Islet precursor cell (in vitro differentiated cells): ENCODE data around the gene LSS.
"Not testable (repeated sequence)": the region's sequence is repeated elsewhere in the genome, so short reads cannot be mapped to it uniquely, and the experiment has no call there.

Source experiments
- DNase-seq: peaks from one replicate; pipeline ENCODE4 v3.0.0-alpha.2; 2018

Gene LSS

DNA sequence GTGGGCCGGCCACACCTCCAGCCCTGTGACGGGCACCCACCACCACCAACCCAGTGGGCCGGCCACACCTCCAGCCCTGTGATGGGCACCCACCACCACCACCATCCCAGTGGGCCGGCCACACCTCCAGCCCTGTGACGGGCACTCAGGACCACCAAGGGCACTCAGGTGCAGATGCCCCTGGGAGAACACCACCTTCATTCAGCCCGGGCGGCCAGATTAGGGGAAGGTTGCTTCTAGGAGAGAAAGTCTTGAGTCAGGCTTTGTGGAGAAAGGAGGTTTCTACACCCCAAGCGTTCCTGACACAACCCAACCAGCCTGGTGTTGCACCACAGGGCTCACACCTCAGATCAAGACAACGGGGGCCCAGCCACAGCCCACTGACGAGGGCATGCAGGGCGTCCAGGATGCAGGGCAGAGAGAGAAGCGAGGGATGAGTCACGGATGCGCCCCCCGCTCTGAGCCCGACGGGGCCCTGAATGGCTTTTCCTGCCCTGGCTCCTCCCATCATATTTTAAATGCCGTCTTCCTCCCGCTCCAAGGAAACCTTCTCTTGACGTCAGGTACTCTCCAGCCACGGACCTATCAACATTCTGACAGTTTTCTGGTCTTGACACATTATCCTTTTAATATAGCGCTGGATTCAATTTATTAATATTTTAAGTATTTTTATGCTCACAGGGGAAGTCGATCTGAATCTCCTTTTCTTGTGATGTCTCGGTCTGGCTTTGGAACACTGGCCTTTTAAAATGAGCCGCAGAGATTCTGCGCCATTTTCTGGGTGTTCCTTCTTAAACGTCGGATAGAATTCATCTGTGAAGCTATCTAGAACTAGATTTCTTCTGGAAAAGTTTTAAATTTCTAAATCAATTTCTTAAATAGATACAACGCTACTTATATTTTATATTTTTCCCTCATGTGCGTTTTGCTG, 43.7 kb downstream of the LSS start:
- peak; percentile 93 for DNase-seq

DNA sequence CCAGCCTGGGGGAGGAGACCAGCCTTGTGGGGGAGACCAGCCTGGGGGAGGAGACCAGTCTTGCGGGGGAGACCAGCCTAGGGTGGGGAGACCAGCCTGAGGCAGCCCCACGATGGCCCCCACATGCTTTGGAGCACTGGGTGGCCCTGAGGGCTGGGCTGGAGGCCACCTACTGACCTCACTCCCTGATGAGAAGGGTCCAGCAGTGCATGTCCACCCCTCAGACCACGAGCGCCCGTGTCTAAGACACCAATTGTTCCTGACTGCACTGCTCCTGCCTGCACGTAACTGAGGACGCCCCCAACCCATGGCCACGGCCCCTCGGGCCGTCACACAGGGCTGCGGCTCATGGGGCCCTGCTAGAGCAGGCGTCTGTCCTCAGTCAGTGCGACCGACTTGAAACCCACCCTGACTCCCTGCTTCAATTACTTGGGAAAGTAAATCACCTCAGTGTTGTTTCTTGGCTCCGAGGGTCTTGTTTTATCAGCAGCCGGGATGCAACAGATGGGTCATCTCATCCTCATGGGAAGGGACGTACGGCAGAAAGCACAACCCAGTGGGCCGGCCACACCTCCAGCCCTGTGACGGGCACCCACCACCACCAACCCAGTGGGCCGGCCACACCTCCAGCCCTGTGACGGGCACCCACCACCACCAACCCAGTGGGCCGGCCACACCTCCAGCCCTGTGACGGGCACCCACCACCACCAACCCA, 44.5 kb downstream of the LSS start, which contains the start of gene SPATC1L:
TSS of gene SPATC1L (minus strand) at position 550 of the 715 bp plus-strand sequence. CDS start 1,643 bp downstream, outside the sequence.
- peak; percentile 66 for DNase-seq

DNA sequence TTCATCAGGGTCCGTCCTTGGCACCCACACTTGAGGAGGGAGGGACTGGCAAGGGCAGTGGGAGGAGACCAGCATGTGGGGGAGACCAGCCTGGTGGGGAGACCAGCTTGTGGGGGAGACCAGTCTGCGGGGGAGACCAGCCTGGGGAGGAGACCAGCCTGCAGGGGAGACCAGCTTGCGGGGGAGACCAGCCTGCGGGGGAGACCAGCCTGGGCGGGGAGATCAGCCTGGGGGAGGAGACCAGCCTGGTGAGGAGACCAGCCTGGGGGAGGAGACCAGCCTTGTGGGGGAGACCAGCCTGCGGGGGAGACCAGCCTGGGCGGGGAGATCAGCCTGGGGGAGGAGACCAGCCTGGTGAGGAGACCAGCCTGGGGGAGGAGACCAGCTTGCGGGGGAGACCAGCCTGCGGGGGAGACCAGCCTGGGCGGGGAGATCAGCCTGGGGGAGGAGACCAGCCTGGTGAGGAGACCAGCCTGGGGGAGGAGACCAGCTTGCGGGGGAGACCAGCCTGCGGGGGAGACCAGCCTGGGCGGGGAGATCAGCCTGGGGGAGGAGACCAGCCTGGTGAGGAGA, 45.2 kb downstream of the LSS start:
- DNase-seq: not testable (repeated sequence)

DNA sequence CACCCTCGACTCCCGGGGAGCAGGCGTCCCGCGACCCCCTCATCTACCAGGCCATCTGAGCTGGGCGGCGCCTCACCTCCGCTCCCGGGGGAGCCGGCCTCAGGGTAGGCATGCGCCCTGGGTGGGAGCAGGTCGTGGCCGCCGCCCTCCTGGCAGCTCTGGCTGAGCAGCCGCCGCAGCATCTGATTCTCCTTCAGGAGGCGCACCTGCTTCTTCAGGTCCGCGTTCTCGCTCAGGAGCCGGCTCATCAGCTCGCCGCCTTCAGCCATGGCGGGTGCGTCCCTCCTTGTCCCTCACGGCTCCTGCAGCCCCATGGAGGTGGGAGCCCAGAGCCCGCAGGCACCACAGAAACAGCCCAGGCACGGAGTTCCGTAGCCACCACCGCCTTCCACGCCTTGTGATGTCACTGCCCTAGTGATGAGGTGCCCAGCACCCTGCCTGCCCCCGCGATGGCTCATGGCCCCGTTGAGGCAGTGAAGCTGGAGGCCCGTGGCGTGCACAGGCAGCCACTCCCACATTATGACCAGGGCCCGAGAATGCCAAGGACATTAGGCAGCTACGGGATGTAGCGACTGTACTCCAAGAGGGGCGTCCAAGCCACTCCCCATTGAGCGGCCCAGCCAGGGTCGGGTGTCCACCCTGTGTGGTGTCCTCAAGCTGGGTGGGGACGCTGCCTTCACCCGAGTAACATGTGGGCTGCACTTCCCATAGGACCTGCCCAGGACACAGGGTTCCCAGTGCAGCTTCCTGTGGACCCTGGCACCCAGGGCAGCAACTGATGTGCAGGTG, 45.8 kb downstream of the LSS start:
- DNase-seq: peak; percentile 53

DNA sequence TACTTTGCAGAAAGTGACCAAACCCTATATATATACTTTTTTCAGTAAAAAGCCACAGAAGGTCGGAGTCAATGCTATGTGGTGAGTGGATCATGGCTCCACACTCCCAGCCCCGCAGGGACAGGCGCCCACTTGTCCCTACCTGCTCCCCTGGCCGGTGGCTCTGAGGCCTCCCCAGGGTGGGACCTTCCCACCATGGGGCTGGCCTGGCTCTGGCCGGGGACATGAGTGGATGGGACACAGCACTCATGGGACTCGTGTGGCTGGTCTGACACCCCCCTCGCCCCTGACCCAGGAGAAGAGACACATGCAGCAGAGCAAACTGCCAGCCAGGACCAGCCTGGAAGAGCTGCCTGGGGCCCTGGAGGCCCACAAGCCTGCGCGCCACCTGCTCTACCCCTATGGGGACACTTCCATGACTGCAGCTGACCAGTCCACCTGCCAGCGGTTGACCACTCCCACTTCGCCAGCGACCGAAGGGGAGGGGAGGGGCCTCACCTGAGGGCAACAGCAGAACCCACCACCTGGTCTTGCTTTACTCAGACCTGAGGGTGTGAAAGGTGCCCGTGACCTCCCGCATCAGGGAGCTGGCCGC, 46.5 kb downstream of the LSS start:
- peak; percentile 52 for DNase-seq

DNA sequence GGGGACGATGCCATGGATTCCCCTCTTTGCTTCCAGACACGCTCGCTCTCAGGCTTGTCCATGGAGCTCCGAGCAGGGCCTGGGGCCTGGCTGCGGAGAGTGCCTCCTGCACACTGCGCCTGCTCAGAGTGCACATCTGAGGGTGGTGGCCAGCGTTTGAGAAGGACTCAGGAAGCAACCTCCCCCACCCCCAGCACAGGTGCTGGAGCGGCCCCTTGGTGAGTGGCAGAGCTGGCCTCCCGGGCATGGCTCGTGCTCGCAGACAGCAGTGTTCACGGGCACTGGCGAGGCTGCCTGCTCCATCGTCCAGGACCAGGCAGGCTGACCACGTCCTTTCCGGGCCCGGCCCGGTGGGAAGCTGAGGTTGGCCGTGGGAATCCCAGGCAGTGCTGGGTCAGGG, 47.1 kb downstream of the LSS start:
- DNase-seq: peak; percentile 54

DNA sequence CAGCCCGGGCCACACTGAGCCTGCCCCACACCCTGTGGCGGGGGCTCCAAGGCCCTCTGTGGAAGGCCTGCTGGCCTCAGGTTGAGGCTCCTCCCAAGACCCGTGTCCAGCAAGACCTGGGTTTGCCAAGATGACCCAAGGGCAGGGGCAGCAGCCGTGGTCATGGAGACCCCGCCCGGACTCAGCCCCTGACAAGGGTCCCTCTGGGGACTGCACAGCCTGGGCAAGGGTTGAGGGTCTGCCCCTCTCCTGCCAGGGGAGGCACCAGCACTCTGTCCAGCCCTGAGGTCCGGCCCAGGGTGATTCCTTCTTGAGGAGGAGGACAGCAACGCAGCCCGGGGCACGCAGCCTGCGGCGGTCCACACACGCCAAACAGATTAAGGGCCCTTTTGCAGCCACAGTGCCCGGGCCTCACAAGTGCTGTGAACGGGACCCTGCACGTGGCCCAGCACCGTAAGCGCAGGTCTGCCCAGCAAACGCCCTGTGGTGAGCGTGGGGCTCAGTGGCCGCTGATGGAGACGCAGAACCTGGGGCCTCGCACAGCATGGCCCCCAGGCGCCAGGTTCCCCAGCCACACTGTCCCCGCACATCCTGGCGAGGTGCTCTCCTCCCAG, 47.7 kb downstream of the LSS start:
- peak; percentile 52 for DNase-seq

DNA sequence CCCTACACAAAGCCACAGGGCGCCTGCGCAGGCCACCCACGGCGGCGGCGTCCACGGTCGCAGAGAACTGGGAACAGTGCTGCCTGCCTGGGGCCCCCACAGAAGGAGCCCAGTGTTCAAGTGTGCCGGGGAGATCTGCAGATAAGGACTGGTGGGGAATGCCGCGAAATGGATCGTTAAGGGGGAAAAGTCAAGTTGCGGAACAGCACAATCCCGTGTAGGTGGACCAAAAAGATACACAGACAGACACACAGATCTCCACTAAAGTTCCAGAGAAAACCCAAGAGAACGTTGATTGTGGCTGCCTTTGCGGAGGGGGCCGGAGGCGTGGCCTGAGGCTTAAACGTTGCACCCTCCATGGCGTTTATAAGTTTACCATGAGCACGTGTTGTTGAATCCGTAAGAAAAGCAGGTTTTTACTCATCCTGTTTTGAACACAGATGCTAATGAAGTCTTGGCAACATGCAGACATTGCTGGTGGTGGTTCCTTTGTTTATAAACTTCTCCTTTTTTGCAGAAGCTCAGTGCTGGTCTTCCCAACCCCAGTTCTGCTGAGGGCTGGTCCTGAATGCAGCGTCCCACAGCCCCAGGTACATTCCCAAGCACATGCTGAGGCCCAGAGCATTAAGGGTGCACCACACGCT, 48.4 kb downstream of the LSS start:
- peak; percentile 46 for DNase-seq

DNA sequence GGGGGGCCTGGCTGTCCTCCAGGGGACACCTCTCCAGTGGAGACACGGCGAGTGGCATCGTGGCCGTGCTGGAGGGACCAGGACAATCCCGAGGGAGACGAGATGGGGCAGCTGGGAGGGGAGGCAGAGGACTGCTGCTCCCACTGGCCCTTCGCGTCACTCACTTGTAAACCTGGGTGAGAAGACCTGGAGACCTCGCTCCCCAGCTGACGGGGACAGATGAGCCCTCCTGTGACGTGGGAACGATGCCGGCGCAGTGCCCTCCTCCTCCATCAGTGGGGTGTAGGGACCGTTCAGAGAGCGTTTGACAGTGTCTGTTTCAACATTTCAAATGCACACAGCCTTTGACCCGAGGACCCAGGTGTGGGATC, 48.9 kb downstream of the LSS start:
- DNase-seq: peak; percentile 49

DNA sequence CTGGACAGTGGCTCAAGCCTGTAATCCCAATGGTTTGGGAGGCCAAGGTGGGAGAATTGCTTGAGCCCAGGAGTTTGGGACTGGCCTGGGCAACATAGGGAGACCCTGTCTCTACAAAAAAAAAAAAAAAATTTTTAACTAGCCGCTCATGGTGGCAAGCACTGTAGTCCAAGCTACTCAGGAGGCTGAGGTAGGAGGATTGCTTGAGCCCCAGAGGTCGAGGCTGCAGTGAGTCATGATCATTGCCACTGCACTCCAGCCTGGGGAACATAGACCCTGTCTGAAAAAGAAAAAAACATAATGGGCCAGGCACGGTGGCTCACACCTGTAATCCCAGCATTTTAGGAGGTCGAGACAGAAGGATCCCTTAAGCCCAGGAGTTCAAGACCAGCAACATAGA, 49.6 kb downstream of the LSS start:
- DNase-seq: no peak

DNA sequence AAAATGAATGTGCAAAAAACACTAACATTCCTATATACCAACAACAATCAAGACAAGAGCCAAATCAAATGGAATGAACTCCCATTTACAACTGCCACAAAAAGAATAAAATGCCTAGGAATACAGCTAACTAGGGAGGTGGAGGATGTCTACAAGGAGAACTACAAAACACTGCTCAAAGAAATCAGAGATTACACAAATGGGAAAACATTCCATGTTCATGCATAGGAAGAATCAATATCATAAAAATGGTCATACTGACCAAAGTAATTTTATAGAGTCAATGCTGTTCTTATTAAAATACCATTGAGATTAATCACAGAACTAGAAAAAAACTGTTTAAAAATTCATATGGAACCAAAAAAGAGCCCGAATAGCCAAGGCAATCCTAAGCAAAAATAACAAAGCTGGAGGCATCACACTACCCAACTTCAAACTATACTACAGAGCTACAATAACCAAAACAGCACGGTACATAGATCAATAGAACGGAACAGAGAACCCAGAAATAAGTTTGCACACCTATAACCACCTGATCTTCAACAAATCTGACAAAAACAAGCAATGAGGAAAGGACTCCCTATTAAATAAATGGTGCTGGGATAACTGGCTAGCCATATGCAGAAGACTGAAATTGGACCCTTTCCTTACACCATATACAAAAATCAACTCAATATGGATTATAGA, 52.0 kb downstream of the LSS start:
- not testable (repeated sequence) for DNase-seq

DNA sequence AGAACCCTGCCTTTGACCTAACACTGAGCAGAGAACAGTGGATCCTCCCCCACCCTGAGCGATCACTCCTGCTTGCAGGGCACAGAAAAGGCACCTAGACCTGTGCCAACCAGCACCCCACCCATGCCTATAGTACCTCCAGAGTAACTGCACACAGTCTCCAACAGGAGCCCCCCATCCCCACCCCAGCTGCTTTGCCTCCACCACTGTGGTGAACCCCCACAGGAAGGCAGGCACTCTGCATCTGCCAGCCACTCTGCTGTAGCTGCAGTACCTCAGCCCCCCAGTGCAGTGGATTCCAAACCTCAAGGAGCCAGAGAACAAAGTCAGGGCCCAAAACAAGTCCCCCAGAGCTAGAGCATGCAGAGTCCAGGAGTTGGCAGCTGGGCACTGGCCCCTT, 55.0 kb downstream of the LSS start:
- no peak for DNase-seq

DNA sequence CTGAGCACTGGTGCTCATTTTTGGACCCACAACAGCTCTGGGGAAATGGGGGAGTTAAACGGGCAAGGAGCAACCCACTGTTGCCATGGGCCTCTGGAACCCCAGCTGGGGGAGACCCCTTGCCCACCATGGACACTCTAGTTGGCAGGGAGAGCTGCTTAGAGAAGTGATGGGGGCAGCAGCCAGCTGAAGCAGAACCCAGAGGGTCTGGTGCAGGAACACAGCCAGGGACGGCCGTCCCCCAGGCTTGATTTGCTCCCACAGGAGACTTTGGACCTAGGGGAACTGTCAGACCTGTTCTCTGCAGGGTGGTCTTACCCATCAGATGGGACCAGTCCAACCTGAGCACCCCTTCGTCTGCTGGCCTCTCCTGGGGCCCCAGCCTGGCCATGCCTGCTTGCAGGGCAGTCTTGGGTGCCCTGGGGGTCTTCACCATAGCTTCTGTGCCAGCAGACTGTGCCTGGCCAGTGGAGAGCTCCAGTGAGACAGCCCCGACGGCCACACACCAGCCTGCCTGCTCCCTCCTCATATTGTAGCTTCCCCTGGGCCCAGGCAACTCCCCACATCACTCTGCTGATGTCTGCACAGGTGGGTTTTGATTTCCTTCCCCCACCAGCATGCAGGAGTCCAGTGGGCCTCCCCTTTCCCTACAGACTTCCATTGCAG, 55.6 kb downstream of the LSS start:
- no peak for DNase-seq

DNA sequence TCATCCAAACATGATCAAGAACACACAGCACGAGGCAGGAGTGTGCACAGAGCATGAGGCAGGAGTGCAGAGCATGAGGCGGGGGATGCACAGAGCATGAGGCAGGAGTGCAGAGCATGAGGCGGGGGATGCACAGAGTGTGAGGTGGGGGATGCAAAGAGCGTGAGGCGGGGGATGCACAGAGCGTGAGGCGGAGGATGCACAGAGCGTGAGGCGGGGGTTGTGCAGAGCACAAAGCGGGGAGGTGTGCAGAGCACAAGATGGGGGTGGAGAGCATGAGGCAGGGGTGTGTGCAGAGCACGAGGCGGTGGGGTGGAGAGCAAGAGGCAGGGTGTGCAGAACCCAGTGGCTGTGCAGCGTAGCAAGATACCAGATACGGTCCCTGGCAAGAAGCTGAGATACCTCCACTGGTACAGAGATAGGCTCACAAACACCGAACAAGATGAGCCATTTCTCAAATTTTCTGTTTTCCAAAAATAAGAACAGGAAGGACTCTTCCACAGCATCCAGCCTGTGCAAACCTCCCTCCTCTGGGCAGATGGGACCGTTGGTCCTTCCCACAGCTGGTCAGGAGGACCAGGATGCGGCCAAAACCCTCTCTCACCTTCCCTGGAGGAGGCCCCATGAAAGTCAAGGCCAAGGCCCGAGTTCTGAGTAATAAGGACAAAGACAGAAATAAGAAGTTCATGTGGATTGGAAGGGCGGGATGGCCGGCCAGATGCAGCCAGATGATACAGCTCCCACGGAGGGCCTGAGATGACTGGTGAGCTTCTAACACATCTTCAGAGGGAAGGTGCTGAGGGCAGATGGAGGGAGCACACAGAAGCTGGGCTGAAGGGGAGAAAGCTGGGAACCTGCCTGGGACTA, 56.3 kb downstream of the LSS start:
- DNase-seq: peak; percentile 43

DNA sequence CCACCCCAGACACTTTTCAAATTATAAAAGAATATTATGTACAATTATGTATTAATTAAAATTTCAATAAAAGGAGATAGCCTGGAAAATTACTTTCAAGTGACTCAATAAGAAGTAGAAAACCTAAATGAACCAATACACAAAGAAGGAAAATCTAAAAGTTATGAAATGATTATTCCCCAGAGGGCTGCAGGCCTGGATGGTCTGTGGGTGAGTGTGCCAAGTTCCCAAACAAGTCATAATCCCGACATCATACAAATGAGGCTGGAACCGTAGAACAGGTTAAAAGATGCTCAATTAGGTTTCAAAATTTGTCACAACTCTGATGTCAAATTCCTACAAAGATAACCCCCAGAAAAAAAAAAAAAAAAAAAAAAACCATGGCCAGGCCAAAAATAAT, 57.0 kb downstream of the LSS start:
- DNase-seq: no peak

DNA sequence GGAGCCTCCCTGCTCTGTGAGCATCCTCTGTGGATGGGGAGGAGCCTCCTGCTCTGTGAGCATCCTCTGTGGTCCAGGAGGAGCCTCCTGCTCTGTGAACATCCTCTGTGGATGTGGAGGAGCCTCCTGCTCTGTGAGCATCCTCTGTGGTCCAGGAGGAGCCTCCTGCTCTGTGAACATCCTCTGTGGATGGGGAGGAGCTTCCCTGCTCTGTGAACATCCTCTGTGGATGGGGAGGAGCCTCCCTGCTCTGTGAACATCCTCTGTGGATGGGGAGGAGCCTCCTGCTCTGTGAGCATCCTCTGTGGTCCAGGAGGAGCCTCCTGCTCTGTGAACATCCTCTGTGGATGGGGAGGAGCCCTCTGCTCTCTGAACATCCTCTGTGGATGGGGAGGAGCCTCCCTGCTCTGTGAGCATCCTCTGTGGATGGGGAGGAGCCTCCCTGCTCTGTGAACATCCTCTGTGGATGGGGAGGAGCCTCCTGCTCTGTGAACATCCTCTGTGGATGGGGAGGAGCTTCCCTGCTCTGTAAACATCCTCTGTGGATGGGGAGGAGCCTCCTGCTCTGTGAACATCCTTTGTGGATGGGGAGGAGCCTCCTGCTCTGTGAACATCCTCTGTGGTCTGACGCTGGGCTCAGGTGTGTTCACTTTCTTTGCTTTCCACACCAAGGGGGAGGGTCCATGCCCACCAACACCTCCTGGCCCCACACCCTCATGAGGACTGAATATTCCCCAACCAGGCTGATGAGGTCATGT, 58.0 kb downstream of the LSS start:
- not testable (repeated sequence) for DNase-seq

DNA sequence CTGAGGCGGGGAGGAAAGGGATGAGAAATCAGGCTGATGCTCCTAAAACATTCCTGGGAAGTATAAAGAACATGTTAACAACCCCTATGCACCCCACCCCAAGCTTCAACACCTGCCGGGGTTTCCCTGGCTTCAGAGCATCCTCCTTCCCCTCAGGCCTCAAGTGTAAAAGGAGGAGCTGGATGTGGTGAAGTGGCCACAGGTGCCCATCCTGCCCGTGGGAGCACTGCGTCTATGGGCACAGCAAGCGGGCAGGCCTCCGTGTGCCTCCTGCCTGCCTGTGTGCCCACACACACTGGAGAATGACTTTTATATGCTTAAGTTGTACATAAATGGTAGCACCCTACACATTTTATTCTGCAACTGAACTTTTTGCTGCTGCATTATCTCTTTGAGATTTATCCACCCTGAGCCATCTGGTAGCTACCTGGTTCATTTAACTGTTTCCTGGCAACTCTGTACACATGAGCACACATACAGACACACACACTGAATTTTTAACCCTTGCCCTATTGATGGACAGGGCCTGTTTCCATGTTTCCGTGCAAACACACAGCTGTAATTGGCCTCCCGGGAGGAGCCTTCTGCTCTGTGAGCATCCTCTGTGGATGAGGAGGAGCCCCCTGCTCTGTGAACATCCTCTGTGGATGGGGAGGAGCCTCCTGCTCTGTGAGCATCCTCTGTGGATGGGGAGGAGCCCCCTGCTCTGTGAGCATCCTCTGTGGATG, 59.8 kb downstream of the LSS start:
- DNase-seq: no peak

DNA sequence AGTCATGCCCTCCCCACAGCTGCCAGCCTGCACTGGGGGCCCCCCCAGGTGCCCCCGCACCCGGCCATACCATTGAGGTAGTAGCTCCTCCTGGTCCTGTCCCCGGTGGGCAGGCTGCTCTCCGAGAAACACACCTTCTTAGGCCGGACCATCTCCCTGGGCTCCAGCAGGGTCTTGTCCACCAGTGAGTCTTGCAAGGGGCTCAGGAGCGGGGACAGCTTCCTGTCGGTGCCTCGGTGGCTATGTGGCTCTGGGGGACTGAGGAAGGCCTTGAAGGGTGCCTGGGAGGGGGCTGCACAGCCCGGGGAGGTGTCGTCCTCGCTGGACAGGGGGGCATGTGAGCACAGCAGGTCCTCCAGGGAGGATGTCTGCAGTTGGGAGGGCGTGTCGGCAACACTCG, 60.3 kb downstream of the LSS start:
- DNase-seq: peak; percentile 50
